ENCODE data around the gene NBR1. TPM values are rescaled to one million over a fixed set of nuclear protein-coding genes. Genes with fewer than 3 reads are reported as not detected.
"Not testable (repeated sequence)": the region's sequence is repeated elsewhere in the genome, so short reads cannot be mapped to it uniquely, and the experiment has no call there.

Gene NBR1
- total RNA-seq, 1 donor from 2014 or later = 80.4 TPM

DNA sequence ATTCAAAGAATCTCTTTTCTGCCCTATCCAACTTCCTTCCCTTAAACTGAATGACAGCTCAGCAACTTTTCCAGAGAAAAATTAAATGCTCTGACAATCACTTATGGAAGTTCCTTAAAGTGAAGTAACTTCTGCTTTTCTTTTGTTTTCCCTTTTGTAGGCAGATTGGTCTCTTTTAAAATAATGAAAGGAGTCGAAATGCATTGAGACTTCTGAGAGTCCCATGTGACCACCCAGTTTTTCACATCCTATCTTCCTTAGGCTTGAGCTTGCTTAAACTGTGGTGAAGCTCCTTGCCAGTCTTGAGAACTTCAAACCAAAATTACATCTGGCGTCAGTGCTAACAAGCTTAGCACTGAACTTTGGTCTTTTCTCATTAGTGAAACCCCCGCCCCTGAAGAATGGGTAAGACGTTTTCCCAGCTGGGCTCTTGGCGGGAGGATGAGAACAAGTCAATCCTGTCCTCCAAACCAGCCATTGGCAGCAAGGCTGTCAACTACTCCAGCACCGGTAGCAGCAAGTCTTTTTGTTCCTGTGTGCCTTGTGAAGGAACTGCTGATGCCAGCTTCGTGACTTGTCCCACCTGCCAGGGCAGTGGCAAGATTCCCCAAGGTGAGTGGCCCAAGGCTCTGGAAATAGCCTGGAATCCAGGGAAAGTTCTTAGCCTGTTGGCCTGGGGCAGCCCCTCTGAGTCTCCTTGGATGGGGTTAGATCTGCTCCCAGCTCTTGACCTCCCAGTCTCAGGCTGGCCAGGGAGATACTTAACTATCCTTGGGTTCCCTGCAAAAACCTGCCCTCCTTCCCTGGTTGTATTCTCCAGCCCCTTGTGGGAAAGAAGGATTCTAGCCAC, 41.9 kb downstream of the NBR1 start:
- DNase-seq = no peak

DNA sequence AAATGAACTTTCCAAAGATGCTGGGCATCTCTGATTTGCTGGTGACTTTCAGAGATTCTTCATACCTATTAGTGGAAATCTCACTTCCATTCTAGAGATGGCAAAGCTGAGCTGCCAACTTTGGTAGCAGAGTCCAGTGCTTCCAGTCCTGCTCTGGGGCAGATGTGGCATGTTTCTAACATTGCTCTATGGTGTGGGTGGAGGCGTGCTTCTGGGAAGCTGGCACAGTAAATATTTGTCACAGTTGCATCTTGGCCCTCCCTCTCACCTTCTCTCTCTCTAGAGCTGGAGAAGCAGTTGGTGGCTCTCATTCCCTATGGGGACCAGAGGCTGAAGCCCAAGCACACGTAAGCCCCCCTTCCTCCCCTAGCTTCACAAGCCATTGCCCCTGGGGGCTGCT, 42.5 kb downstream of the NBR1 start:
- DNase-seq = no peak

DNA sequence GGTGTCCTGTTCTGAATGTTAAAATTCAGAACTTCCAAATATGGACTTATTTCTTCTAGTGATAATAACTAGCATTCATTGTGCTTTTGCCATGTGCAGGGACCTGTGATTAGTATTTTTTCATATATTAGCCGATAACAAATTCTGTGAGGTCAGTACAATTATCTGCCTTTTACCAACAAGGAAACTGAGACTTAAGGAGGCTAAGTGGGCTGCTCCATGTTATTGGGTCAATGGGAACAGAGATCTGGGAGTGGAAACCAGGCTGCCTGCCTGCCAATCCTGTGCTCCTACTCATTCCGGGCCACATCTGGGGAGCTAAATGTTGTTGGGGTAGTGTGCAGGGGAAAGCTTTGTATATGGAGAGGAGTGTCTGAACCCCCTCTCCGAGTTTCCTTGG, 44.3 kb downstream of the NBR1 start:
- no peak for DNase-seq

DNA sequence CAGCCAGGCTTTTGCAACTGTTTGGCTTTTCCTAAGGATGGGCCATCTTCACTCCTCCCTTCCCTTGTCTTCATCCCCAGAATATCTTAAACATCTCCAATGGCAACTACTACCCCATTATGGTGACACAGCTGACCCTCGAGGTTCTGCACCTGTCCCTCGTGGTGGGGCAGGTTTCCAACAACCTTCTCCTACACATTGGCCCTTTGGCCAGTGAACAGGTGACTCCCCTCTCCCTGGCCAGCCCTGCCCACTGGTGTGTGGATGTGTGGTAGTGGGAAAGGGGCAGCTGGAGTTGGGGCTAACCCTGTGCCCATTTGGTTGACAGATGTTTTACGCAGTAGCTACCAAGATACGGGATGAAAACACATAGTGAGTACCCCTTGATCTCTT, 45.4 kb downstream of the NBR1 start:
- DNase-seq = no peak

DNA sequence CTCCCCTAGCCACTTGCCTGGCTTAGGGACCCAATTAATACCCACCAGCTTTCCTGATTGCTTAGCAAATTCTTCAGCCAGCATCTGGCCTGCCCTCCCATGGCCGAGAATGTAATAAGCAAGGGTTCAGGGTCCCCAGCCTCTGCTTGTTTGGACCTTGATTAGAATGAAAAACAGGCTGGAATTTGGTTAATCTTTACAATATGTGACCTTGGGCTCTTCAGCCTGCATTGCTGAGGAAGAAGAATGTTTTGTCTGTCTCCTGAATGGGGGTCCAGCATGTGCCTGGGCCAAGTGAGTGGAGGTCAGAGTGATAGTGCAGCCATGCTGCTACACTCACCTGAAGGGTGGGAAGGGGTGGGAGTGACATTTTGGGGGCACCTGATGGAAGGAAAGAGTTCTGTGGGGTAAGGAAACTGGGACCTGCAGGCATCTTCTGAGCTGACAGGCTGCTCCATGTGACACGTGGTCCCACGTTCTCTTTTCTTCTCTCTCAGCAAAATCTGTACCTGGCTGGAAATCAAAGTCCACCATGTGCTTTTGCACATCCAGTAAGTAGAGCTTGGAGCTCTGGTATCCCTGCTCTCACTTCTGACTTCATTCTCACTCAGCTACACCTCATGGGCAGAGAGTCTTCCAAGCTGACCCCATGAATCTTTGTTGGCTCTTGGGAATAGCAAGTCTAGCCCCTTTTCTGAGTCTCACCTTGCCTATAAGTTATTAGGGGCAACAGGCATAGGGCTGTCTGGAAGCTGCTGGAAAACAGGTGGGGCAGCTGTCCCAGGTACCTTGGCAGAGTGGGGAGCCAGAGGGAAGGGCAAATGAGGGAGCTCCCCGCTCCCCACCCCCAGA, 46.0 kb downstream of the NBR1 start:
- no peak for DNase-seq

DNA sequence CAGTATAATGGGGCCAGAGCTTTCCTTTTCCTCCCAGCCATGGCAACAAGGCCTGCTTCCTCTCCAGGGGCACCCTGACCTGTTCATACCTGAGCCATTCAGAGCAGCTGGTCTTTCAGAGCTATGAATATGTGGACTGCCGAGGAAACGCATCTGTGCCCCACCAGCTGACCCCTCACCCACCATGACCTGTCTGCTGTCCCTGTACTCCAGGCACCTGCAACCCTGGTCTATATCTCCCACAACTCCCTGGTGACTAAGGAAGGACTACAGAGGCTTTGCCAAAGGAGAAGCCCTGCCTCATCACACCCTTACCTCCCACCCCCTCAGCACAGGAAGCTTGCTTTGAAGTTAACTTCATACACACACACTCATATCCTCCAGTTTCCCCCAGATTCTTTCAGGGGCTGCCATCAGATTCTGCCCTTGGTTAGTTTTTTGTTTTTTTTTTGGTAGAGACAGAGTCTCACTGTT, 46.6 kb downstream of the NBR1 start:
- DNase-seq = no peak

DNA sequence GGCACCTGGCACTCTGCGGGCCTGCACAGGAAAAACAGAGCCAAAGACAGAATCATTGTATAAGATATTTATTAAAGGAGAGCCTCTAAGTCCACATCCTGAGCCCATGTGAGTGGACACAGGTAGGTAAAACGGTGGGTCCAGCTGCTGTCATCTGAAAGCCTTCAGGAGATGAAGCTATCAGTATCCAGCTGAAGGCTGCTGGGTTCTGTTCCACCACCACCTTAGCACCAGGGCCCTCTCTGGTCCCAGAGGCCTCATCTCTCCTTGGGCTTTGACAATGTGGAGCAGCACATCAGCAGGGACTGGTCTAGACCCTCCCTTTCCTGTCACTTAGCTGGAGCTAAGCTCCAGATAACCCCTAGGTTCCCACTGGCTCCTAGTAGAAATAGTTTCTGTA, 48.0 kb downstream of the NBR1 start:
- no peak for DNase-seq

DNA sequence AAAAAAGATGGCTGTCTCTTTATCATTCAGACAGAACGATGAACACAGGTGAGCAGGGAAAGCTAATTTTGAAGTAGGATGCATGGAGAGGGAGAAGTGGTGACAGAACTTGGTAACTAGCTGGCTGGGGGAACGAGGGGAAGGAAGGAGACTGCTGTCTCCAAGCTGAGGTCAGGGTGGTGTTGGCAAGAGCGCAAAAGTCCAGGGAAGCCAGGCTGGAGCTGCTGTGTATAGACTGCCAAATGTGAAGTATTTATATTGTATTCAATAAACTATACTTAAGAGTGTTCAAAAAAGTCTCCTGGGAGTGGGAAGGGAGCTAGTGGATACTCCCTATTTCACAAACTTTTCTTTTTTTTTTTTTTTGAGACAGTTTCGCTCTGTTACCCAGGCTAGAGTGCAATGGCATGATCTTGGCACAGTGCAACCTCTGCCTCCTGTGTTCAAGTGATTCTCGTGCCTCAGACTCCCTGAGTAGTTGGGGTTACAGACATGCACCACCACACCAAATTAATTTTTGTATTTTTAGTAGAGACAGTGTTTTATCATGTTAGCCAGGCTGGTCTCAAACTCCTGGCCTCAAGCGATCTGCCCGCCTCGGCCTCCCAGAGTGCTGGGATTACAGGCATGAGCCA, 48.8 kb downstream of the NBR1 start:
- DNase-seq = no peak

DNA sequence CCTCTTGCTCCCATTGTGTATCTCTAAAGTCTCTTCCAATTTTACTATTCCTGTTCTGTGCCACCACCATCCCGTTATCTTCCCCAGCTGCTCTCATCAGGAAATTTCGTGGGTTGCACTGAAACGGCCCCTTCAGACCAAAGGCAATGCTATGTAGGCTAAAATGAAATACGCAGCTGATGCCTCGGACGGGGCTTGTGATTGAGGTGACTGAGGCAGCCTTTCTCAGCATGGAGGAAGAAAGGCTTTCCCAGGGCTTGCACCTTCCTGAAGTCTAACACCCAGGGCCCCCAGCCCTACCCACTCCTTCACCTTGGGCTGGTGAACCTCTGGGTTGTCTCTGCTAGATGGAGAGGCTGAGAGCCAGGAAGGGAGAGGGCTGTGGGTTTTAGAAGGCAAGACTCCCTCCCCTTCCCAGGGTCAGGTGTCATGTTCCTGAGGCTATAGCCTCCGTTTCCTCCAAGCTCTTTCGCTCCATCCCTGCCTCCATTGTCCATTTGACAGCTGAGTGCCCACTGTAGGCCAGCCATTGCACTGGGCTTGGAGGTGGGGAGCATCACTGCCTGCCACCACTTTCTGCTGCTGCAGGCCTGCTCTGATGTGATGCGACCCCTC, 49.6 kb downstream of the NBR1 start:
- DNase-seq = no peak

DNA sequence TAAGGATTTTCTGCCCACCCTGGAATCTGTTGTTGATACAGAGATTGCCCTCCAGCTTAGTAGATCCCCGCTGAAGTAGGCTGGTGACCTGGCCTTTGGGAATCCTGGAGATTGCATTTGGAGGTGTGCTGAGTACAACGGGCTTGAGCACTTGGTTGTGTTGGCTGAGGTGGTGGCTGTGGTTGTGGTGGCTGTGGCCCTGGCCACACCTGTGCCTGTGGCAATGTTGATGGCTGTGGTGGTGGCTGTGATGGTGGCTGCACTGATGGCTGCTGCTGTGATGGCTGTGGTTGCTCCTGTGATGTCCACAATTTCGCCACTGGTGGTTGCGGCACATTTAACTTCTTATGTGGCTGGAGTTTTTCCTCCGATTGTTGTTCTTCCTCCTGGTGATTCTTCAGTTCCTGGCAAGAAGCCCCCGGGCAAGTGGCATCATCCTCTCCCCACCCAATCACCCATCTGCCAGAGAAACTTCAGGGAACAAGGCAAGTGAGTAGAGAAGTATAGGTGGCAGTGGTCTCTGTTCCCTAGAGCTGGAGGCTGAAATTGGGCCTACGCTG, 53.2 kb downstream of the NBR1 start:
- DNase-seq = no peak

DNA sequence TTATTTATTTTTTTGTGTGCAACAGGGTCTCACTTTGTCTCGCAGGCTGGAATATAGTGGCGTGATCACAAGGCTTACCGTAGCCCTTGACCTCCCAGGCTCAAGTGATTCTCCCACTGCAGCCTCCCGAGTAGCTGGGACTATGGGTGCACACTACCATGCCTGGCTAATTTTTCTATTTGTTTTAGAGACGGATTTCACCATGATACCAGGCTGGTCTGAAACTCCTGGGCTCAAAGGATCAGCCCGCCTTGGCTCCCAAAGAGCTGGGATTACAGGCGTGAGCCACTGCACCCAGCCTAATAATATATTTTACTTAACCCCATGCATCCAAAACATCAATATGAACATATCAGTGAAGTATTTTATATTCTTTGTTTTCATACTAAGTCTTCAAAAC, 55.4 kb downstream of the NBR1 start:
- no peak for DNase-seq

DNA sequence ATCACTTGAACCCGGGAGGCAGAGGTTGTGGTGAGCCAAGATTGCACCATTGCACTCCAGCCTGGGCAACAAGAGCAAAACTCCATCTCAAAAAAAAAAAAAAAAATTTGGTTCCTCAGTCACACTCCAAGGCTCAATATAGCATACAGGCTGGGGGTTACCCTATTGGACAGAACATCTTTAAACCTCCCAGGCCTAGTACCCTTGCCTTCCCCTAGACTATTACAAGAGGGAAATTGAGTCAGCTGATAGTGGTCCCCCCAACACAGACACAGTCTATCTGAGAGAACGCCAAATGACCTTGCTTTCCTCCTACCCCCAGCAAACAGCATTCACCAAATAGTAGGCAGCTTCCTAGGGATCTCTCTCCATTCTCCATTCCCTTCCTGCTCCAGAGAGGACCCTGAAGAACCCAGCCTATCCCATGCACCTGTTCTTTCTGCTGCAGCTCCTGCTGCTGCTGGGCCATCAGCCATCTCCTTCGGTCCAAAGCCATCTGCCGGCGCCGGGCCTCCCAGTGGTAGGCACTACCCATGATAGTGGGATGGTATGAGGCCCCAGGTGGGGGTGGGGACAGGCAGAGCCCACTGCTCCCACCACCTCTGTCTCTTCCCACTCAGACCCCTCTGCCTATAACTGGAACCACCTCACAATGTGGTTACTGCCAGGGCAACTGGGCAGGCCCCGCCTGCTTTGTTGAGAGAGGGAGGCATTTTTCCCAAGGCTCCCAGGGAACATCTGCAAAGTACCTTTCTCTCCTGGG, 57.2 kb downstream of the NBR1 start, which contains the start of gene CCDC200:
CCDC200 (minus strand) TSS at position 604 of the 763 bp plus-strand sequence; CDS start at position 535, 69 bp downstream.
- DNase-seq = not testable (repeated sequence)

DNA sequence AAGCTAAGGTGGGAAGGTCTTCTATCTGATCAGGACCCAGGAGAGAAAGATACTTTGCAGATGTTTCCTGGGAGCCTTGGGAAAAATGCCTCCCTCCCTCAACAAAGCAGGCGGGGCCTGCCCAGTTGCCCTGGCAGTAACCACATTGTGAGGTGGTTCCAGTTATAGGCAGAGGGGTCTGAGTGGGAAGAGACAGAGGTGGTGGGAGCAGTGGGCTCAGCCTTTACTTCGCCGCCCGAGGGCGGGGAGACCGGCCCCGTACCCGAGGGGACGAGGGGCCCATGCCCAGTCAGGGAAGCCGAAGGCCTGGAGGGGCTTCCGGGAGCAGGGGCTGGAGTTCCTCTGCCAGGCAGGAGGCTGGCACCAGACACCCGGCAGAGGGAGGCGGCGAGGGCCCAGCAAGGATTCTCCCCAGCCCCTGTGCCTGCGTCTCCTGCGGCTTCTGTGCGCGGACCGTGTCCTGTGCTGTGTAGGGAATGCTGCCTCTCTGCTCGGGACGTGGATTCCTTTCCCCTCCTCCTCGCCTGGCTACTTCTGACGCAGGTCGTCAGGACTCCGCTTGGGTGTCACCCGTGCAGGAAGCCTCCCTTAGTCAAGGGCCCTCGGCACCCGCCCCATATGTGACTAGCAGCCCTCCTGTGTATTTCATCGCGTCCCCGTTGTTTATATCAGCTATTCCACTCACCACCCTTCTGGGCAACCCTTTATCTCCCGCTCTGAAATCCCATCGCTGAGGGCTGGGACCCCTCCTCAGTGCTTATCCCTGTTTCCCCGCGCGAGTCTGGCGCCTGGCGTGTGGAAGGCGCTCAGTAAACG, 60.4 kb downstream of the NBR1 start:
- DNase-seq = not testable (repeated sequence)

DNA sequence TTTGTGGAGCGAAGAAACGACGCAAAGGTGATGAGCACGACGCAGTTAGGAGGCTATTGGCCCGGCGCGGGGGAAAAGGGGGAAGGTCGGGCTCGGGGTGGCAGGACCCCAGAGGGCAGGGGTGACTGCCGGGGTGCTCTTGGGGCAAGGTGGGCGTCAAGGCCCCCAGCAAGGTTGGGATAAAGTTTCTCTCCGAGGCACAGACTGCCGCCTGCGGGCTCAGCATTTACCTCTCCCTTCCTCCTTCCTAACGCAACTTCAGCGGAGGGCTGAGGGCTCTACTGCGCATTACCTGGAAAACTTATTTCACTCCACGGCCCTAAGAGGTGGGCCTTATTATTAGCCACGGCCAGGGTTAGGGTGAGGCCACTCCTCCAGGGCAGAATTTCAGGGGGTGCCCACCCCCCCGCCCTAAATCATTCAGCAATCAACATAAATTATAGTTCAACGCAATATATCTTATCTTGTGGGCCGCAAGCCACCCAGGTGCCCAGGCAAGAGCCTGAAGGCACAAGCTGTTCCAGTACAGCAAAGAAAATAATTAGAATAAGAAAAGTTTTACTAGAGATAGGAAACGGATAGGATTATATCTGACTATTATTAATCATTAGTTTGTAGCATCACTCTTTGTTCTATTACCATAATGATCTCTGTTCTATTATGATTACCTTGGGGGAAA, 61.1 kb downstream of the NBR1 start:
- not testable (repeated sequence) for DNase-seq

DNA sequence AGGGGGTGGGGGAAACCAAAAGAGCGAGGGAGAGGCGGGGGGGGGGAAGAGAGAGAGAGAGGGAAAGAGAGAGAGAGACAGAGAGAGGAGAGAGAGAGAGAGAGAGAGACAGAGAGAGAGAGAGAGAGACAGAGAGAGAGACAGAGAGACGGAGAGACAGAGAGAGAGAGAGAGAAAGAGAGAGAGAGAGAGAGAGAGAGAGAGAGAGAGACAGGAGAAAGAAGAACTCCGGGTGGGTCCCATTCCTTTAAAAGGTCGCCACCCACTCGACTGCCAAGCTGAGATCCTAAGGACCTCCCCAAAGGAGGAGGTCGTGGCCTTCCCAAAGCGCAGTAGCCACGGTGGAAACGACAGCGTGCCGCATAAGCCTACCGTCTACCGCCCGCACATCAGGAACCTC, 62.2 kb downstream of the NBR1 start:
- DNase-seq = not testable (repeated sequence)

DNA sequence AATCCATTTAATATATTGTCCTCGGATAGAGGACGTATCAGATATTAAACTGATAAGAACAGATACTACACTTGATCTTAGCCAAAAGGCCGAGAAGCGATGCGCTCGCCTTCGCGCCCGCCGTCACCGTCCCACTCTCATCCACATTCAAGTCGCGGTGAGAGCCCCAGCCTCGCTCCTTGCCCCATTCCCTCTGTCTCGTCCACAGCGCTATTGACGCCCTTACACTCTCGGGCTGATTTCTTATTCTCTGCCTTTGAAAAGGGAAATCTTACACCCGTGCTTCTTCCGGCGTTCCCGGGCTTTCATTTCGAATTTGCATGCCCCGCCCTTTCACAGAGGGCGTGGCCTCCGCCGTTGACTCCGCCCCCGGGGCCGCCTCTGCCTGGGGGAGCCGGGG, 62.9 kb downstream of the NBR1 start, which contains the start of gene RNU2-1:
RNU2-1 (minus strand) TSS at position 101 of the 400 bp plus-strand sequence.
- not testable (repeated sequence) for DNase-seq

DNA sequence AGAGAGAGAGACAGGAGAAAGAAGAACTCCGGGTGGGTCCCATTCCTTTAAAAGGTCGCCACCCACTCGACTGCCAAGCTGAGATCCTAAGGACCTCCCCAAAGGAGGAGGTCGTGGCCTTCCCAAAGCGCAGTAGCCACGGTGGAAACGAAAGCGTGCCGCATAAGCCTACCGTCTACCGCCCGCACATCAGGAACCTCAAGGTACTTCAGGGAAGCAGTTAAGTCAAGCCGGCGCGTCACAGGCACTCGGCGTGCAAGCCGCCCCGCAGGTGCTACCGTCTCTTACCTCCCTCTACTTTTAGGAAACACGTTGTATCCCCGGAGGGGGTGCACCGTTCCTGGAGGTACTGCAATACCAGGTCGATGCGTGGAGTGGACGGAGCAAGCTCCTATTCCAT, 68.6 kb downstream of the NBR1 start:
- DNase-seq = not testable (repeated sequence)

DNA sequence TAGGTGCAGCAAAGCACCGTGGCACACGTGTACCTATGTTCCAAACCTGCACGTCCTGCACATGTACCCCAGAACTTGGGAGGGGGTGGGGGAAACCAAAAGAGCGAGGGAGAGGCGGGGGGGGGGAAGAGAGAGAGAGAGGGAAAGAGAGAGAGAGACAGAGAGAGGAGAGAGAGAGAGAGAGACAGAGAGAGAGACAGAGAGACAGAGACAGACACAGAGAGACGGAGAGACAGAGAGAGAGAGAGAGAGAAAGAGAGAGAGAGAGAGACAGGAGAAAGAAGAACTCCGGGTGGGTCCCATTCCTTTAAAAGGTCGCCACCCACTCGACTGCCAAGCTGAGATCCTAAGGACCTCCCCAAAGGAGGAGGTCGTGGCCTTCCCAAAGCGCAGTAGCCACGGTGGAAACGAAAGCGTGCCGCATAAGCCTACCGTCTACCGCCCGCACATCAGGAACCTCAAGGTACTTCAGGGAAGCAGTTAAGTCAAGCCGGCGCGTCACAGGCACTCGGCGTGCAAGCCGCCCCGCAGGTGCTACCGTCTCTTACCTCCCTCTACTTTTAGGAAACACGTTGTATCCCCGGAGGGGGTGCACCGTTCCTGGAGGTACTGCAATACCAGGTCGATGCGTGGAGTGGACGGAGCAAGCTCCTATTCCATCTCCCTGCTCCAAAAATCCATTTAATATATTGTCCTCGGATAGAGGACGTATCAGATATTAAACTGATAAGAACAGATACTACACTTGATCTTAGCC, 69.8 kb downstream of the NBR1 start:
- DNase-seq = not testable (repeated sequence)

DNA sequence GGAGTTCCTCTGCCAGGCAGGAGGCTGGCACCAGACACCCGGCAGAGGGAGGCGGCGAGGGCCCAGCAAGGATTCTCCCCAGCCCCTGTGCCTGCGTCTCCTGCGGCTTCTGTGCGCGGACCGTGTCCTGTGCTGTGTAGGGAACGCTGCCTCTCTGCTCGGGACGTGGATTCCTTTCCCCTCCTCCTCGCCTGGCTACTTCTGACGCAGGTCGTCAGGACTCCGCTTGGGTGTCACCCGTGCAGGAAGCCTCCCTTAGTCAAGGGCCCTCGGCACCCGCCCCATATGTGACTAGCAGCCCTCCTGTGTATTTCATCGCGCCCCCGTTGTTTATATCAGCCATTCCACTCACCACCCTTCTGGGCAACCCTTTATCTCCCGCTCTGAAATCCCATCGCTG, 75.4 kb downstream of the NBR1 start:
- DNase-seq = not testable (repeated sequence)
